Stimulated activated CD8-positive, alpha-beta memory T cell treated with anti-CD3 and anti-CD28 coated beads, Interleukin-4, amount 100 ng/mL, for 48 hours (primary cell): ENCODE results near the gene METRNL.
"Not testable (repeated sequence)": the region's sequence is repeated elsewhere in the genome, so short reads cannot be mapped to it uniquely, and the experiment has no call there.

Experiments used
- DNase-seq: peaks from one replicate; pipeline ENCODE4 v3.0.0-alpha.2; 2020

The METRNL gene

DNA sequence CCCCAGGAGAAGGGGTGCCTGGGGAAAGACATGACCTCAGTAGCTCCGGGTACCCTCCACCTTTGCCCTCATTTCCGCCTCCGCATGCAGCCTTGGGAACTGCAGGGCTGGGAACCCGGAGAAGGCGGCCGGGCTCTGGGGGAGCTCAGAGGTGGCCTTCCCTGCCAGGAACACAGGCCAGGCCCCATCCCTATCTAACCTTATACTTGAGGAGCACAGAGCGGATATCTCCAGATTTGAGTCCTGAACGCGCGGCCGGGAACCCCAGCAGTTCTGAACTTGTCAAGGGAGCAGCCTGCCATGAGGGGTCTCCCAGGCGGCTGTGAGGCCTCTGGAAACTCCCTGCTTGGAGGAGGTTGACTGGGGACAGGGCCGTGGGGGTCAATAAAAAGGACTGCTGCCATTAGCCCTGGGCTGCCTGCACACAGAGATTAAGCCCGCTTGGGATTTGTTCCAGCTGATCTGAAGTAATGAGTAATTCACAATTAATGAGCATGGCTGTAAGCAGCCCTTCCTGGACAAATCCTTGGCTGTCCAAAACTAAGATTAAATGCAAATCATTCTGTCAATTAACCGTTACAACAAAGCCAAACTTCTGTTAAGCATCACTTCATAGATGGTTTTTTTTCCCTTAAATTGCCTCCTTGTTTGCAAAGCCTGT is 26.3 kb upstream of the METRNL start:
- peak; percentile 10 for DNase-seq

DNA sequence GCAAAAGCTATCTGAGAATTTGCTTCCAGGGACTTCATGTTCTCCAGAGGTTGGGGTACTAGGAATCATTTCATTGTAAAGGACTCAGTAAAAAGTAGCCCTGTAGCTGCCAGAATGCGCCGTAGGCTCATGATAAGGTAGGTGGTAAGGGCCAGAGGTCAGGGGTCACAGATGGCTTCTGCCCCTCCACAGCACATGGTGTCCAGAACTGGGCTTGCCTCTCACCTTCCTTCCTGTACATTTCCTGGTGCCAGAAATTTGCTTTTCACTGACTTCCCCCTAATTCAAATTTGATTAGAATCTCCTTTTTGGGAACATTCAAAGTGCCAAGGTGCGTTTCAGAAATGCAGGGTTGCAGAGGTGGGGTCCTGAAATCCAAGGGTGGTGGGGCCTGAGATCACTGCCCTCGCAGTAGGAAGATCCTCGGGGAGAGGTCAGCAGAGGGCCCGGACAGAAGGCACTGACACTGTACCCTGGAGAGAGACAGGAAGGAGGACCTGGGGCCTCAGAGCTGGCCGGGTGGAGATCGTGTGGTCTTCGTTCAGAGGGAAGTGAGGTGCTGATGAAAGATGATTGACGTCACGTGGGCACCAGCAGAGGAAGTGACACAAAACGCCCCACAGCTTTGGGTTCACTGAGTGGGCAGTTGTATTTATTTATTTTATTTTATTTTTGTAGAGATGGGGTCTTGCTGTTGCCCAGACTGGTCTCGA is 25.5 kb upstream of the METRNL start:
- DNase-seq = peak; percentile 63

DNA sequence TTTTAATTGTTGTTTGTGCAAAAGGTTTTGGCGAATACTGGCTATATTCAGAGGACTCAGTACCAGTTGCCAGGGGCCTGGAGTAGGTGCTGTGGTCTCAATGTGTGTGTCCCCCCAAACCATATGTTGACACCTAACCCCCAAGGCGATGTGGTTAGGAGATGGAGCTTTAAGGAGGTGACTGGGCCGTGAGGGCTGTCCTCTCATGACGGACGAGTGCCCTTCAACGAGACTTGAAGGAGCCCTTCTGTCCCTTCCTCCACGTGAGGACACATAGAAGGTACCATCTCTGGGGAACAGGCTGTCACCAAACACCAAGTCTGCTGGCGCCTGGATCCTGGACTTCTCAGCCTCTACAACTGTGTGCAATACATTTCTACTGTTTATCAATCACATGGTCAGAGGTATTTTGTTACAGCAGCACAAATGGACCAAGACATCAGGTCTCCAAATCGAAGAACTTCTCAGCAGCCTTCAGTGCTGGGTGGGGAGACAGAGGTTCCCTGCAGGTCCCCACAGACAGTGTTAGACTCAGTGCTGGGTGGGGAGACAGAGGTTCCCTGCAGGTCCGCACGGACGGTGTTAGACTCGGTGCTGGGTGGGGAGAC is 24.8 kb upstream of the METRNL start:
- DNase-seq = no peak

DNA sequence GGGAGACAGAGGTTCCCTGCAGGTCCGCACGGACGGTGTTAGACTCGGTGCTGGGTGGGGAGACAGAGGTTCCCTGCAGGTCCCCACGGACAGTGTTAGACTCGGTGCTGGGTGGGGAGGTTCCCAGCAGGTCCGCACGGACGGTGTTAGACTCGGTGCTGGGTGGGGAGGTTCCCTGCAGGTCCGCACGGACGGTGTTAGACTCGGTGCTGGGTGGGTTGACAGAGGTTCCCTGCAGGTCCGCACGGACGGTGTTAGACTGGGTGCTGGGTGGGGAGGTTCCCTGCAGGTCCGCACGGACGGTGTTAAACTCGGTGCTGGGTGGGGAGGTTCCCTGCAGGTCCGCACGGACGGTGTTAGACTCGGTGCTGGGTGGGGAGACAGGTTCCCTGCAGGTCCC is 24.2 kb upstream of the METRNL start:
- DNase-seq = not testable (repeated sequence)

DNA sequence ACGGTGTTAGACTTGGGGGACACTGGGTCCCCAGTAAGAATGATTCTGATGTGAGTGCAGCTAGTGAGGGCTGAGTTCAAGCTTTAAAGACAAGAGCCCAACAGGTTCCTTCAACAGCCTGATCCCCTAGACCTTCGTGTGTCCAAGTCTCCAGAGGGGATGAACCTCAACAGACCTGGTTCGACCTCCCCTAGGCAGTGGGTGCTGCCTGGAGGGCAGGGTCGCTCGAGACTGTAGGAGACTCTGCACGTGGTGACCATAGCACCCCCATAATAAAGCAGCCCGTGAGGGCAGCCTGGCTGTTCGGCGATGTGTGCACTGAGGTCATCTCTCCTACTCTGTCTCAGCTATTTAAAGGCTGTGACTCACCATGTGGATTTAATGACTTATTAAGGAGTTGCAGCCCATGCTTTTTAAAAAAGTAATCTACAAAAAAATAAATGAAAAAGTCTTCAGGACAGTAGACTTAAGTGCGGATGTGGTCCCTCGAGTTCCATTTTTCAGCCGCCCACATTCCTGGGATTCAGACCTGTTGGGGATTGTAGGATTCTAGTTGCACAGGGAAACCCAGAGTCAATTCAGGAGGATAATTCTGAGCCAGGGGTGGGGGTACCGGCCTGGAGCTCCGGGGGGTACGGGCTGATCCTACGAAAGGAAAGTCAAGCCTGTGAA is 23.4 kb upstream of the METRNL start:
- peak; percentile 21 for DNase-seq

DNA sequence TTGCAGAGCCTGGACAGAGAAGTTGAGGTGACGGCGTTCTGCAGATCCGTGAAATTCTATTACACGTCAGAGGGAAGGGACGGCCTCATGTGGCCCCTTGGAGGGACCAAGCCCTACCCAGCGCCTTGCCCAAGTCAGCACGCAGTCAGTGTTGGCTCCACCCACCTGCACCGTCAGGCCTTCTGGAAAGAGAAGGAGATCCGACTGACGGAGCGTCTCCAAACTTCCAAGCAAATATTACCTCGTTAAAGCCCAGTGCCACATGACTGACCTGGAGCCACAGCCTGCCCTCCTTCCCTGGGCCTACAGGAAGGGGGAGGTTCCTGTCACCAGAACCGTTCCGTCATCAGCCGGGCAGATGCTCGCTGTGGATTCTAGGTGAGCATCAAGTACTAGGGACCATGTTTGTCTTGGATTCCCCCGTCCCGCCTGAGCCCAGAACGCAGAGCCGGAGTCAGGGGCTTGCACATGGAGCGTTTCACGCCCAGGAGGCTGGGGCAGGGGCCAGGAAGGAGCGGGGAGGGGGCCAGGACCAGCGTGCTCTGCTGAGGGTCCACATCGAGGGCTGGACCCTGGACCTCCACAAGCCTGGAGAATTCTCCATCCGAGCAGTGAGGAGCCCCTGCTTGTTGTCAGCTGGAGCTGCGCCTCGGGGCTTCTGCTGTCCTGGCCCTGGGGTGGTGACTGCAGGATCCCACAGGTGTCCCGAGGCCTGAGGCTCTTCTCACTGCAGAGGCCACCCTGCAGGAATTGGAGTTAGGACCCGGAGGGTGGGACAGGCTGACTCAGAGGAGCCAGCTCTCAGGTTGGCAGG is 22.6 kb upstream of the METRNL start:
- DNase-seq = peak; percentile 13

DNA sequence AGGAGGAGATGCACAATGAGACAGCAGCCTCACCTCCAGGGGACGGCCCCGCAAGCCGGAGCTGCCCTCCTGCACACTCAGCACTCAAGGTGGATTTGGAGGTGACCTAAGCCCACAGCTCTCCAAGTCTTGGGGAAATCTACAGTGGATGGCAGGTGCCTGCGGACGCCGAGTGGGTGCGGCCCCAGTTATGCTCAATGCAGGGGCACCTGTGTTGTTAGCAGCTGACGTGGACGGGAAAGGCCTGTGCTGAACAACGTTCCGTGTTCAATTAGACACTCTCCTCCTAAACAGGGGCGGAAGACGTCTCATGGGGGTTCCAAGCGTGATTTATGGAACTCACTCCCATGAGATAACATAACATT is 22.0 kb upstream of the METRNL start:
- DNase-seq = no peak

DNA sequence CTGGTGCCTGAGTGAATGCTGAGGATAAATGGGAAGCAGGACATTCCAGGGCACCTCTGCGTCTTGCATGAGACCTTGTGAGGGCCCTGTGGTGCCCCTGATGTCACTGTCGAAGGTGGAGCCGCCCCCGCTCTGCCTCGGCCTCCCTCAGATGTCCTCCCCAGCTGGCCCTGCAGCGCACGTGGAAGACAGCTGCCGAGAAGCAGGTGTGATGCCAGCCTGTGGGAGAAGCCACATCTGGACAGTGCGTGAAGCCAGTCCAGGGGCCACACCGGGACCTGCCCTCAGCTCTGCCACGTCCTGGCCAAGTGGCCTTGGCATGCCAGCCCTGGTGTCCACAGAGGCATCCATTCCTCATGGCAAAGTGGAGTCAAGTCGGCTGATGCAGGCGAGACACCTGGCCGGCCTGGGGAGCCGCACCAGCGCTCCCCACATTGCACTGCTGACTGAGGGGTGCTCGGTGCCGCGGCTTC is 21.6 kb upstream of the METRNL start:
- no peak for DNase-seq

DNA sequence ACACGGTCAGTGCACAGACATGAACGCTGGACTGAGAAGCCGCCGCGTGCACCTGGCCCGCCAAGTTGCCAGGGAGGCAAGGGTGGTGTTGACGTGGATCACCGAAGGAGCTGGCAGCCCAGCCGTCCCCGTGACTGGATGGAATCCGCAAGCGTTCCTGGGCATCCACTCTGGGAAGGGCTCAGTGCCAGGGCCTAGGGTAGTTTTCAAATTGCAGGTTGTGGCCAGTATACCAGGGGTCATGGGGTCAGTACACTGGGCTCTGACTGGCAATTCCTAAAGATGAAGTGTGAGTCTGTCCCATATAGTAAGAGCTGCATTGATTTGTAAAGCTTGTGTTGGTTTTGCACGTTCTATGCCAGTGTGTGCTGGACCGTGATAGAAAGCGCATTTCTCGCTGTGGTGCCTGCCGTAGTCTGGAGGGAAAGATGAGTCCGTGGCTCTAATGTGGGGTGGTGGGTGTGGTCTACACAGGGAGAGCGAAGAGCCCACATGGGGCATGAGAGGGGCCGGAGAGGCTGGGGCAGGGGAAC is 21.1 kb upstream of the METRNL start:
- DNase-seq = no peak

DNA sequence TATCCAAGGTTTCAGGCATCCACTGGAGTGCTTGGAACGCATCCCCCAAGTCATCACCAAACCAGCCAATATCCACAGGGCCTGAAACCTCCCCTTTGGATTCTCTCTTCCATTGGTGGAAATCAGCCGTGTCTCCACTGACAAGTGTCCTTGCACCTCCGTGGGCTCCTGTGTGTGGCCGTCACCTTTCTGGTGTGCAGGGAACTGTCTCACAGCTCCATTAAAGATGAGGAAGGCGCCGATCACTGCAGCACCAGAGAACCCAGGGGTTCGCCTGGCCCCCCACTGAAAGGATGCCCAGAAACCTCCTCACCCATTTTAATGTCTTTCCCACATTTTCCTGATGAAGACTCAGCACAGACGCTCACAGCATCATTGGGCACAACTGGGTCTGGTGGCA is 17.8 kb upstream of the METRNL start:
- DNase-seq = peak; percentile 17

DNA sequence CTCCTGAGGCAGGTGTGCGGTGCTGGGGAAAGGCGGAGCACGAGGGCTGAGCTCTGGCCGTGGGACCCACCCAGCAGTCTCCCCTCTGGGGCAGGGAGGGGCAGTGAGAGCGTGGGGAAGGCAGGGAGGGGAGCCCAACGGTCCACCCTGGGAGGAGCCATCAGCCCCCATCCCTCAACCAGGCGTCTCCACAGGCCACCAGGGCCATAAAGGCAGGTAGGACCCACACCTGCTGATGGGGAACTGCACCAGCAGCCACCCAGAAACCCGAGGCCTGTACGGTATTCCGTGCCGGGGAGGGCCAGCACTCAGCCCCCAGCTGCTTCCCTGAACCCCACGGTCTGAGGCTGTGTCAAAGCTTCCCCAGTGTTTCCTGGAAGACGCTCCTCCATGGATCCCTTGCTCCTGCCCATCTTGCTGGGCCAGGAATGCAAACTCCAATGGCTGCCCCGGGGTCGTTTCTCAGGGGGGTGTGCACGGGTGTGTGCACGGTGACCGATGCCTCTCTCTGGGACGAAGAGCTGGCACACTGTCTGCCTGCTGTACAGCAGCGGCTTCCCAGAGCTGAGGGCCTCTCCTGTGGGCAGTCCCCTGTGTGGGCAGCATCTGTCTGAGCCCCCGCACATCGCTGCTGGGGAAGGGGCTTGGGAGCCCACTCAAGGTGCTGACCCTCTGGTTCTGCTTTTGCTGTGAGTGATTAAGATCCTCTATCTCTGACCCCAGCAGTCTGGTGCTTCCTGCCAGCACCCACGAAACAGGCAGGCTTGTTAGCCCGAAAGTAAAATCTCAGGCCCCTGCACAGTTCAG is 17.2 kb upstream of the METRNL start:
- peak; percentile 22 for DNase-seq

DNA sequence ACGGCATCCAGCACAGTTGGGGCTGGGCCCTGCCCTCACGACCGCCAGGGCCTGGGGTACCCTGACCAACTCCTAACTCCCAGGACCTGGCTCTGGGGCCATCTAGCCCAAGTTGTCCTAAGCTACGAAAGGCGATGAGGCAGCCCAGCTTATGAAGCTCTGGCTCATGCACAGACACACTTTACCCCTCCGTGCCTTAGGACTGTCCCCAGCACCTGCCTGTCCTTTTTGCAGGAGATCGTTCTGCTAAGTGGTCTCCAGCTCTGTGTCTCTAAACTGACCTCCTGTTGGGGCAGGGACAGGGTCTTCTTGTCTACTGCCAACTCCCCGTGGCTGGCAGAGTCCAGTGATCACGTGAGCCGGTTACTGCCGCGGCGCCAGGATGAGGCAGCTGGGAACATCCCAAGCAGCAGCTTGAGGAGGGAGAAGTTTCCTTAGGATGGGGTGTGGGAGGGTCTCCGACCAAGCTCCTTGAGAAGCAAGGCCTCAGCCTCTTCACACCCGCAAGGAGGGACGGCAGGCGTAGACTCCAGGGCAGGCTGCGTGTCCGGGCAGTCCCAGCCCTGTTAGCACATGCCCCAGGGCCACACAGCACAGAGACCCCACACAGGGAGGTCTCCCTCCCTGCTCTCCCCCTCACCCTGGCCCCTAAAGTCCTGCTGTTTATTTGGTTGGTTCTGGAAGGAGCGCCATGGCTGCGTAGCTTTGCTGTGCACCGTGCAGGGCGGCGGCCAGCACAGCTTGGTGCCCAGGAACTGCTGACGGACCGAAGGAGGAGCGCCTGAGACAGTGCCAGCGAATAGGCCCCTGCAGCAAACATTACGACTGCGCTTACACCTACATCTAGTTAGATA is 16.4 kb upstream of the METRNL start:
- peak; percentile 21 for DNase-seq

DNA sequence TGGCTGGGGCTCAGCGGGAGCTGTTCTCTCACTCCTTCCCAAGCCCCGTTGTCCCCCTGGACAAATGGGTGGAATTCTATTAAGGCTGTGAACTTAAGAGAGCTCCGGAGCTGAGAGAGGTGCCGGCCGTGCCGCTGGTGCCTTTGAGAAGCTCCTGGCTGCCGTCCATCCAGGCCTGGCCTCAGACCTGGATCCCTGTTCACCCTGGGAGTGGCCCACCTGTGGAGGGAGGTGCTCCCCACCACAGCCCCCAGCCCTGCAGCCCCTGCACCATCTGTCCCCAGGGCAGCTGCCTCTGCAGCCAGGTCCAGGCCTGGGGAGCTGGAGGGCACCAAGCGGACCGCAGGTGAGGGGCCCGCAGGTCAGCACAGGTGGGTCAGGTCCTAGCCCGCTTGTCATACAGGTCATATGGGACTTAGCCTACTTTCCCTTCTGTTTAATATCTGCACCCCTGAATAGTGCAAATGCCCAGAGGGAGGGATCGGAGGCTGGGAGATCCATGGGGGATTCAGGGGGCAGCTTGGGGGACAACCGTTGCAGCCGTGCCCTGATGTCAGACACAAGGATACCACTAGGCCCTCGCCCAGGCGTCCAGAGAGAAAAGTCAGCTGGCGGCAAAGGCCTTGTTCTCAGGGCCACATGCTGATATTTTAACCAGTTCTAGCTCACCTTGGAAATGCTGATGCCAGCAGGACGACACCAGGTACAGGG is 15.2 kb upstream of the METRNL start:
- DNase-seq = peak; percentile 20

DNA sequence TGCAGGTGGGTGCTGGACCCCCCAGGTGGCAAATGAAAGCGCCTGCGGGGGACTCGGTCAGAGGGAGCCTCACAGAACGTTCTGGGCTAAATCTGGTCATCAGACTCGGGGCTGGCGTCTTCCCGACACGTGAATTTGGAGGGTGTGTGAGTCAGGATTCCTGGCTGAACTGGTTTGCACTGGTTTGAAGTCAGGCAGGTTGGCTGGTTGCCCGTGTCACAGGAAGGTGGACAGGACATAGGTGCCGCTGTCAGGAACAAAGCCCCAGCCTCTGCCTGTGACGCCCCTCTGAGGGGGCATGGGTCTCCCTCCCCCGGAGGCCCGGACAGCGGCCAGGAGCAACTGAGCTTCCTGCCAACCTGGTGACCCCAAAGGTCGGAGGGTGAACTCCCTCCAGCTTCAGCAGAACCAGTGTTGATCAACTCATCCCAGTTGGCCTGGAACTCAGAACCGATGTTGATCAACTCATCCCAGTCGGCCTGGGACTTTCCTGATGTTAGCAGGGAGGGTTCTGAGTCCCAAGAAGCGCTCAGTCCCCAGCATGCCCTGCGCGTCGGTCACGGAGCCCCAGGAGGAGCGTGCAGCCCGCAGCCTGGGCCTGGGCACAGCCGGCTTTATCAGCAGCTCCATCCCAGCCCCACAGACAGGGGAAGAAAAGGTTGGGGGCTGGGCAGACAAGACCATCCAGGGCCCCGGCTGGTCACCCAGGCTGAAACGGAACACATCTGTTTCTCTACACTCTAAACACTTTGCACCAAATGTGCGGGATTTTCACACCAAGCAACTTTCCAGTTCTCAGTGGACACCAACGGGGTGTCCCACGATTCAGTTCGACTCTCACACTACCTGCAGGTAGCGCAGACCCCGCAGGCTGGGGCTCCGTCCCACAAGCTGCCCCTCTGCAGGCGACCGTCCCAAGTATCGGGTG is 14.4 kb upstream of the METRNL start:
- DNase-seq = peak; percentile 15

DNA sequence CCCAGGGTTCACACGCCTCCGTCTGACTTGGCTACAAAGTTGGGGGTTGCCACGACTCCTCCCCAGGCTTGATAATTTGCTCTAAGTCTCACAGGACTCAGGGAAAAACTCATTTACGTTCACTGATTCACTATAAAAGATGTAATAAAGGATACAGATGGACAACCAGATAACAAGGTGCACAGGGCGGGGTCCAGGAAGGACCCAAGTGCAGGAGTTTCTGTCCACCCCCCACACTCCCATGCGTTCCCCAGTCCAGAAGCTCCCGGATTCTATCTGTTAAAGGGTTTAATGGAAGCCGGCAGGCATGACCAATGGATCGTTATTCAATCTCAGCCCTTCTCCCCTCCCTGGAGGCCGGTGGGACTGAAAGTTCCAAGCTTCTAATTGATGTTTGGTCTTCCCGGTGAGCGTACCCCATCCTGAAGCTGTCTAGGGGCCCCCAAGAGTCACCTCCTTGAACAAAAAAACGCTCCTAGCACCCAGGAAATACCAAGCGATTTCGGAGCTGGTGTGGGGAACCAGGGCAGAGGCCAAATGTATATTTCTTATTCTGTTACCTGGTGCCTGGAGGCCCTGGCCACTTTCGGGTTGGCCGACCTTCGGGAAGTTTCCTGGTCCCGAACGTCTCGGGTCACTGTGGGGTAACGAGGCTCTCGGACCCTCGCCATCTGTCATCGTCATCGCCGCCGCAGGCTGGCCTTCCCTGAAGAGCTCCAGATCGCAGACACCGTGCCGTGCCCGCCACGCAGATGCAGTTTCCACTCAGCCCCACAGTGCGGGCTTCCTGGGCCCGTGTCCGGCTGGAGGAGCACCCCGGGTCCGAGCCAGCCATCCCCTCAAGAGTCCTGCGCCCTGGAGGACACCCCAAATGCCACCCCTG is 13.5 kb upstream of the METRNL start:
- DNase-seq = no peak

DNA sequence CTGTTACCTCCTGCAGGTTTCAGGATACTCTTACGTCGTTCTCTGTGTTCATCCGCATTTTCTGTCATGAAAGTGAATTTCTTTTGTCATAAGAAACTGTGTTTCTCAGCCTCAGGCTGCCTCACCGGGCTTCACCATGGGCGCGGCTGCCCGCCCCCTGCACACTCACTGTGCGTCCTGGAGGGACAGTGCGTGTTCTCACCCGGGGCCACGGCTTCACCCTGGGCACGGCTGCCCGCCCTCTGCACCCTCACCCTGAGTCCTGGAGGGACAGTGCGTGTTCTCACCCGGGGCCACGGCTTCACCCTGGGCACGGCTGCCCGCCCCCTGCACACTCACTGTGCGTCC is 12.9 kb upstream of the METRNL start:
- not testable (repeated sequence) for DNase-seq

DNA sequence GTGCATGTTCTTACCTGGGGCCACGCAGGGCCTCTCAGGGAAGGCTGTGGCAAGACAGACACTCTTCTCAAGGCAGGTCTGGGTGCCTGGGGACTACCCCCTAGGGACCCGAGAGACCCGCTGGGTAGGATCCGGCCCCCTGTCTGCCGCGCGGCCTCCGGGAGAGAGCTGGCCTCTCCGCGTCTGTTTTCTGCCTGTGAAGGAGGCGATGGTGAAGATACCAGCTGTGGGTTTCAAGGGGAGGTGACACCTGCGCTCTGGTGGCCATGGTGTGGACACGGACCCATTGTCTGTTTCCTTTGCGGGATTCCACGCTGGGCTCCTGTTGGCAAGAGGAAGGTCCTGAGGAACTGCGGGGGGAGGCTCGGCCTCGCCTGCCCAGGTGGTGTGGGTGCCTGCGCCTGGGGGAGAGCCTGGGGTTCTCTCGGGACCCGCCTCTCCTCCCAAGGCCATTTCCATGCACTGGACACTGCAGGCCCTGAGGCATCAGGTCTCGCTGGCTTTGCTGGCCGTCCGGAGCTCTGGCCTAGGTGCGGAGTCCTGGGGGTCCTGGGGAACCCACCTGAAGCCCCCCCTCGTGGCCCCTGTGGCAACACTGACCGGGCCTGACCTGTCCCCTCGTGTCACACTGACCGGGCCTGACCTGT is 12.2 kb upstream of the METRNL start:
- no peak for DNase-seq
